A549 (cell line): ENCODE results near the gene CTNND2. TPM values are rescaled to one million over a fixed set of nuclear protein-coding genes. Genes with fewer than 3 reads are reported as not detected.

Experiments
- ATAC-seq, 2 experiments: fragments of 200-7000 bp in 1 of 2; fragments of >200 bp in 1 of 2; cut with Nextera tagmentation in 1 of 2; cut with Tn5 transposase in 1 of 2; 3 replicates each; pipeline versions ENCODE4 v1.8.0 to v1.9.1; 2018 to 2020; ENCODE audit warnings: mild to moderate bottlenecking in 1 of 2, moderate library complexity in 1 of 2
- CTCF ChIA-PET: fragments of 300-600 bp; sonication (Branson Sonifier 250); formaldehyde crosslinking; extraction: SDS; loops from one replicate; lab custom pipeline; 2021; ENCODE audit warnings: antibody characterized with exemption, inconsistent platforms; lab: Yijun Ruan, JAX
- POLR2A ChIA-PET: fragments of 350-600 bp; formaldehyde crosslinking; extraction: SDS; loops from one replicate; lab custom pipeline; 2021; ENCODE audit warnings: antibody characterized with exemption, inconsistent platforms; lab: Yijun Ruan, JAX
- DNase-seq, 2 experiments: peaks; one replicate each; pipeline versions ENCODE4 v3.0.0 to v3.0.0-alpha.2; 2011 to 2016; ENCODE audit warnings: low read depth in 1 of 2, low spot score in 1 of 2
- FAIRE-seq: peaks from 2 replicates; lab custom pipeline; 2011; peaks lifted over from hg19 to GRCh38; lab: Jason Lieb, UNC
- H3K27ac ChIP-seq, 2 experiments: fragments of >200 bp; sonication (Bioruptor Twin); formaldehyde crosslinking; 3 replicates each; pipeline ENCODE4 v1.5.1; 2016 to 2017
- H3K4me1 ChIP-seq: fragments of >200 bp; sonication (Bioruptor Twin); formaldehyde crosslinking; 3 replicates; pipeline ENCODE4 v1.6.1; 2016
- H3K4me2 ChIP-seq: fragments of >200 bp; sonication (Bioruptor Twin); formaldehyde crosslinking; 3 replicates; pipeline ENCODE4 v1.6.1; 2016
- H3K4me3 ChIP-seq: fragments of >200 bp; sonication (Bioruptor Twin); formaldehyde crosslinking; 3 replicates; pipeline ENCODE4 v1.5.1; 2016
- H3K9me3 ChIP-seq: fragments of >200 bp; sonication (Bioruptor Twin); formaldehyde crosslinking; 3 replicates; pipeline ENCODE4 v1.6.1; 2016
- CBX8 ChIP-seq: fragments of 200-600 bp; sonication (generic); IDR thresholded peaks from 2 replicates; pipeline ENCODE4 v1.6.1; 2016
- CEBPB ChIP-seq, 2 experiments: fragments of >200 bp in 1 of 2; sonication (Bioruptor Twin) in 1 of 2; formaldehyde crosslinking in 1 of 2; IDR thresholded peaks; 2 replicates each; pipeline ENCODE4 v1.6.1; 2012 to 2016
- EHF ChIP-seq: fragments of 250-450 bp; sonication (Bioruptor Pico); IDR thresholded peaks from 2 replicates; pipeline ENCODE4 v1.5.0; 2020; ENCODE audit warnings: mild to moderate bottlenecking
- ESRRA ChIP-seq: fragments of 150-350 bp; IDR thresholded peaks from 2 replicates; pipeline ENCODE4 v1.6.1; 2014; ENCODE audit warnings: mild to moderate bottlenecking, low read length, borderline replicate concordance
- FOSL2 ChIP-seq, 2 experiments: fragments of 450-650 bp in 1 of 2; fragments of >200 bp in 1 of 2; sonication (Bioruptor Twin) in 1 of 2; formaldehyde crosslinking; IDR thresholded peaks; 2 replicates each; pipeline versions ENCODE4 v1.5.0 to v1.6.1; 2016 to 2020; ENCODE audit warnings: mild to moderate bottlenecking in 1 of 2, moderate library complexity in 1 of 2
- HEYL ChIP-seq: fragments of 250-450 bp; sonication (Bioruptor Pico); IDR thresholded peaks from 2 replicates; pipeline ENCODE4 v1.8.0; 2021; ENCODE audit warnings: mild to moderate bottlenecking, moderate library complexity
- HOXA7 ChIP-seq: fragments of 250-450 bp; sonication (Bioruptor Pico); IDR thresholded peaks from 2 replicates; pipeline ENCODE4 v1.5.0; 2020; ENCODE audit warnings: mild to moderate bottlenecking, moderate library complexity
- JUN ChIP-seq, 2 experiments: fragments of >200 bp; sonication (Bioruptor Twin); formaldehyde crosslinking; IDR thresholded peaks; 2 replicates in 1 of 2; 3 replicates in 1 of 2; pipeline ENCODE4 v1.6.1; 2016 to 2017
- JUNB ChIP-seq: fragments of >200 bp; sonication (Bioruptor Twin); formaldehyde crosslinking; IDR thresholded peaks from 2 replicates; pipeline ENCODE4 v1.6.1; 2016
- KDM1A ChIP-seq: fragments of 200-600 bp; sonication (generic); IDR thresholded peaks from 2 replicates; pipeline ENCODE4 v1.6.1; 2016; ENCODE audit warnings: low read depth, mild to moderate bottlenecking
- MAZ ChIP-seq: fragments of 150-350 bp; IDR thresholded peaks from 2 replicates; pipeline ENCODE4 v1.6.1; 2014; ENCODE audit warnings: antibody characterized with exemption, low read depth, low read length, borderline replicate concordance
- MYC ChIP-seq: IDR thresholded peaks from 2 replicates; pipeline ENCODE4 v1.6.1; 2012; ENCODE audit warnings: mild to moderate bottlenecking, inconsistent platforms, low read length, improper control_type of control experiment, borderline replicate concordance
- NPAS2 ChIP-seq: fragments of 250-450 bp; sonication (Bioruptor Pico); IDR thresholded peaks from 2 replicates; pipeline ENCODE4 v1.8.0; 2022; ENCODE audit warnings: mild to moderate bottlenecking, moderate library complexity, borderline replicate concordance
- POLR2AphosphoS2 ChIP-seq: conservative IDR thresholded peaks from 2 replicates; pipeline ENCODE4 v1.6.1; 2012; ENCODE audit warnings: low read length, improper control_type of control experiment, inconsistent platforms
- RAD21 ChIP-seq, 2 experiments: fragments of >200 bp in 1 of 2; sonication (Bioruptor Twin) in 1 of 2; formaldehyde crosslinking in 1 of 2; IDR thresholded peaks in 1 of 2; conservative IDR thresholded peaks in 1 of 2; 2 replicates in 1 of 2; 3 replicates in 1 of 2; pipeline ENCODE4 v1.6.1; 2012 to 2018; ENCODE audit warnings: inconsistent platforms in 1 of 2
- RARB ChIP-seq: fragments of 250-450 bp; sonication (Bioruptor Pico); IDR thresholded peaks from 2 replicates; pipeline ENCODE4 v1.8.0; 2021; ENCODE audit warnings: mild to moderate bottlenecking, moderate library complexity
- RNF2 ChIP-seq: fragments of 200-600 bp; sonication (generic); IDR thresholded peaks from 2 replicates; pipeline ENCODE4 v1.6.1; 2016; ENCODE audit warnings: low read depth, mild to moderate bottlenecking, antibody characterized with exemption, moderate library complexity, borderline replicate concordance
- SMC3 ChIP-seq: fragments of >200 bp; sonication (Bioruptor Twin); formaldehyde crosslinking; IDR thresholded peaks from 3 replicates; pipeline ENCODE4 v1.6.1; 2018; ENCODE audit warnings: inconsistent platforms
- ZFP36 ChIP-seq: fragments of 450-650 bp; IDR thresholded peaks from 2 replicates; pipeline ENCODE4 v1.6.1; 2014; ENCODE audit warnings: borderline replicate concordance; ENCODE audit not compliant: partially characterized antibody
- ZNF302 ChIP-seq: fragments of 250-450 bp; sonication (Bioruptor Pico); IDR thresholded peaks from 2 replicates; pipeline ENCODE4 v1.9.0; 2021; ENCODE audit warnings: inconsistent platforms, mild to moderate bottlenecking, moderate library complexity
- ZSCAN20 ChIP-seq: fragments of 250-450 bp; sonication (Bioruptor Pico); IDR thresholded peaks from 2 replicates; pipeline ENCODE4 v1.8.0; 2022; ENCODE audit warnings: mild to moderate bottlenecking, moderate library complexity
- WGBS: methylation state at CpG from one replicate; pipeline ENCODE4 v1.1.6; 2017; ENCODE audit errors: missing lambda C conversion rate; 5-methylcytosine and 5-hydroxymethylcytosine counted together
- polyA plus RNA-seq, 4 experiments: library from polyadenylated mRNA; depleted of rRNA in 3 of 4; stranded (reverse); fragments of >200 nt; fragmentation: RNase III in 1 of 4; extraction: RNeasy Plus Mini Kit Qiagen cat#74134 plus additional on column Dnase treatment in 1 of 4; gene quantifications; 2 replicates in 3 of 4; 3 replicates in 1 of 4; pipeline ENCODE4 v1.2.3, GENCODE V29; 2011 to 2017
- TF ChIP-seq, protein P1 (sequence below): fragments of 250-450 bp; sonication (Bioruptor Pico); IDR thresholded peaks from 2 replicates; pipeline ENCODE4 v1.5.0; 2020; ENCODE audit warnings: low read depth, mild to moderate bottlenecking, moderate library complexity
- TF ChIP-seq, protein P2 (sequence below): fragments of 200-600 bp; sonication (generic); IDR thresholded peaks from 2 replicates; pipeline ENCODE4 v1.6.1; 2016; ENCODE audit warnings: antibody characterized with exemption, mild to moderate bottlenecking, moderate library complexity
- TF ChIP-seq, protein P3 (sequence below): fragments of 250-450 bp; sonication (Bioruptor Pico); IDR thresholded peaks from 2 replicates; pipeline ENCODE4 v1.5.0; 2021; ENCODE audit warnings: mild to moderate bottlenecking, moderate library complexity, borderline replicate concordance
- TF ChIP-seq, protein P4 (sequence below): IDR thresholded peaks from 2 replicates; pipeline ENCODE4 v1.6.1; 2012; ENCODE audit warnings: low read depth, borderline replicate concordance

Gene CTNND2
- polyA plus RNA-seq, 2 of the 4 experiments (the other 2 are of a cell fraction): not detected

DNA sequence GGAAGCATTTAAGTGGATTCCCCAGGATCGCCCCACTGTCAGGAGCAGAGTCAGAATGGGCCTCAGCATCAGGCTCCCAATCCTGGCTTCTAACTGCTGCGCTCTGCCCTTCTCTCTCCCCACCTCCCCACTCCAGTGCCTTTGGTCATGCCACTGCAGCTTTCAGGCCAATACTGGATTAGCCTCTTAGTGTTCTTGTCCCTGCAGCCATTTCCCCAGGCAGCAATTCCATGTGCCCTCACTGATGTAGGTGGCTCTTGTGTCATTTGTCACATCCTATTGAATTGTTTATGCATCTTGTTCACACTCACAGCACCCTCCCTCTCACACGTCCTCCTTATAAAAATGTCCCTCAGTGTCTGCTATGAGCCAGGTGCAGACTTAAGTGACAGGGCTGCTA, 599.0 kb downstream of the CTNND2 start:
- Histone ChIP-seq H3K9me3 (no peaks in the 10 kb centered on the region), H3K27ac (no peak overlapping the region), H3K4me3 (no peak overlapping the region), H3K4me2 (no peak overlapping the region), H3K4me1 (no peaks in the 10 kb centered on the region)
- ChIA-PET CTCF (no interaction called here), POLR2A (no interaction called here)
- TF ChIP-seq POLR2AphosphoS2: no peak
- no peak for TF ChIP-seq SMC3
- TF ChIP-seq ZFP36: no peak
- no peak for TF ChIP-seq CBX8
- TF ChIP-seq MAZ: no peak
- TF ChIP-seq, protein P1, sequence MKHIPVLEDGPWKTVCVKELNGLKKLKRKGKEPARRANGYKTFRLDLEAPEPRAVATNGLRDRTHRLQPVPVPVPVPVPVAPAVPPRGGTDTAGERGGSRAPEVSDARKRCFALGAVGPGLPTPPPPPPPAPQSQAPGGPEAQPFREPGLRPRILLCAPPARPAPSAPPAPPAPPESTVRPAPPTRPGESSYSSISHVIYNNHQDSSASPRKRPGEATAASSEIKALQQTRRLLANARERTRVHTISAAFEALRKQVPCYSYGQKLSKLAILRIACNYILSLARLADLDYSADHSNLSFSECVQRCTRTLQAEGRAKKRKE: no peak
- TF ChIP-seq RAD21 (conservative IDR thresholded peaks at IDR 0.05 in 1 of 2, IDR thresholded peaks at IDR 0.05 in 1 of 2): no peak
- TF ChIP-seq MYC: no peak
- no peak for TF ChIP-seq HEYL (CRISPR knock-in tag)
- no peak for TF ChIP-seq ZNF302 (CRISPR knock-in tag)
- no peak for TF ChIP-seq RNF2
- no peak for DNase-seq
- ATAC-seq: no peak
- FAIRE-seq: no peak
- WGBS: 0% methylated on average over 3 of the region's 3 CpGs

DNA sequence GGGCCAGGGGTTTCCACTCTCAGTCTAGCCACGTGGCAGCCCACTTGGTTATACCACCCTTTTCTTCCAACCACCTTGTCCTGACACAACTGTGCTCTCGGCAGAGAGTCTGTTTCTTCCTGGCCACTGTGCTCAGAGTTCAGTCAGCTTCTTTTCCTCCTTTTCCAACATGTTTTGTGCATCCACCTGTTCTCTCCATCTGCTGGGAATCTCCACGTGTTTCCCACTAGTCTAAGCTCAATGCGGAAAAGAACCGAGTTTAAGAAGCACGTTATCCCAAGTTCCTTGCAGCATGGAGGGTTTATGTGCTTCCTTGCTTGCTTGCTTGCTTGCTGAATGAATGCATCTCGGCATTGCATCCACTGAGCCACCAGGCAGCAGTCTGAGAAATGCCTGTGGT, 599.6 kb downstream of the CTNND2 start:
- H3K4me2 ChIP-seq: no peak overlapping the region
- no peaks in the 10 kb centered on the region for H3K4me1 ChIP-seq
- H3K4me3 ChIP-seq: no peak overlapping the region
- ChIA-PET POLR2A (no interaction called here), CTCF (no interaction called here)
- FAIRE-seq (no peak), DNase-seq (no peak), ATAC-seq (no peak)
- no peaks in the 10 kb centered on the region for H3K9me3 ChIP-seq
- H3K27ac ChIP-seq: no peak overlapping the region
- 12% methylated on average over 7 of the region's 7 CpGs for WGBS
- no peak for TF ChIP-seq CEBPB (IDR thresholded peaks at IDR 0.05)
- TF ChIP-seq, protein P2, sequence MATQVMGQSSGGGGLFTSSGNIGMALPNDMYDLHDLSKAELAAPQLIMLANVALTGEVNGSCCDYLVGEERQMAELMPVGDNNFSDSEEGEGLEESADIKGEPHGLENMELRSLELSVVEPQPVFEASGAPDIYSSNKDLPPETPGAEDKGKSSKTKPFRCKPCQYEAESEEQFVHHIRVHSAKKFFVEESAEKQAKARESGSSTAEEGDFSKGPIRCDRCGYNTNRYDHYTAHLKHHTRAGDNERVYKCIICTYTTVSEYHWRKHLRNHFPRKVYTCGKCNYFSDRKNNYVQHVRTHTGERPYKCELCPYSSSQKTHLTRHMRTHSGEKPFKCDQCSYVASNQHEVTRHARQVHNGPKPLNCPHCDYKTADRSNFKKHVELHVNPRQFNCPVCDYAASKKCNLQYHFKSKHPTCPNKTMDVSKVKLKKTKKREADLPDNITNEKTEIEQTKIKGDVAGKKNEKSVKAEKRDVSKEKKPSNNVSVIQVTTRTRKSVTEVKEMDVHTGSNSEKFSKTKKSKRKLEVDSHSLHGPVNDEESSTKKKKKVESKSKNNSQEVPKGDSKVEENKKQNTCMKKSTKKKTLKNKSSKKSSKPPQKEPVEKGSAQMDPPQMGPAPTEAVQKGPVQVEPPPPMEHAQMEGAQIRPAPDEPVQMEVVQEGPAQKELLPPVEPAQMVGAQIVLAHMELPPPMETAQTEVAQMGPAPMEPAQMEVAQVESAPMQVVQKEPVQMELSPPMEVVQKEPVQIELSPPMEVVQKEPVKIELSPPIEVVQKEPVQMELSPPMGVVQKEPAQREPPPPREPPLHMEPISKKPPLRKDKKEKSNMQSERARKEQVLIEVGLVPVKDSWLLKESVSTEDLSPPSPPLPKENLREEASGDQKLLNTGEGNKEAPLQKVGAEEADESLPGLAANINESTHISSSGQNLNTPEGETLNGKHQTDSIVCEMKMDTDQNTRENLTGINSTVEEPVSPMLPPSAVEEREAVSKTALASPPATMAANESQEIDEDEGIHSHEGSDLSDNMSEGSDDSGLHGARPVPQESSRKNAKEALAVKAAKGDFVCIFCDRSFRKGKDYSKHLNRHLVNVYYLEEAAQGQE: no peak
- no peak for TF ChIP-seq EHF (CRISPR knock-in tag)
- no peak for TF ChIP-seq RARB (CRISPR knock-in tag)
- TF ChIP-seq JUN (IDR thresholded peaks at IDR 0.05): no peak
- no peak for TF ChIP-seq KDM1A
- no peak for TF ChIP-seq FOSL2 (IDR thresholded peaks at IDR 0.05)
- no peak for TF ChIP-seq FOSL2 (CRISPR knock-in tag; IDR thresholded peaks at IDR 0.05)
- no peak for TF ChIP-seq ESRRA
- TF ChIP-seq HOXA7: no peak
- TF ChIP-seq, protein P3, sequence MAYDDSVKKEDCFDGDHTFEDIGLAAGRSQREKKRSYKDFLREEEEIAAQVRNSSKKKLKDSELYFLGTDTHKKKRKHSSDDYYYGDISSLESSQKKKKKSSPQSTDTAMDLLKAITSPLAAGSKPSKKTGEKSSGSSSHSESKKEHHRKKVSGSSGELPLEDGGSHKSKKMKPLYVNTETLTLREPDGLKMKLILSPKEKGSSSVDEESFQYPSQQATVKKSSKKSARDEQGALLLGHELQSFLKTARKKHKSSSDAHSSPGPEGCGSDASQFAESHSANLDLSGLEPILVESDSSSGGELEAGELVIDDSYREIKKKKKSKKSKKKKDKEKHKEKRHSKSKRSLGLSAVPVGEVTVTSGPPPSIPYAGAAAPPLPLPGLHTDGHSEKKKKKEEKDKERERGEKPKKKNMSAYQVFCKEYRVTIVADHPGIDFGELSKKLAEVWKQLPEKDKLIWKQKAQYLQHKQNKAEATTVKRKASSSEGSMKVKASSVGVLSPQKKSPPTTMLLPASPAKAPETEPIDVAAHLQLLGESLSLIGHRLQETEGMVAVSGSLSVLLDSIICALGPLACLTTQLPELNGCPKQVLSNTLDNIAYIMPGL (CRISPR knock-in tag): no peak
- TF ChIP-seq NPAS2: no peak
- no peak for TF ChIP-seq SMC3
- no peak for TF ChIP-seq ZSCAN20 (CRISPR knock-in tag)
- no peak for TF ChIP-seq JUNB
- TF ChIP-seq, protein P4, sequence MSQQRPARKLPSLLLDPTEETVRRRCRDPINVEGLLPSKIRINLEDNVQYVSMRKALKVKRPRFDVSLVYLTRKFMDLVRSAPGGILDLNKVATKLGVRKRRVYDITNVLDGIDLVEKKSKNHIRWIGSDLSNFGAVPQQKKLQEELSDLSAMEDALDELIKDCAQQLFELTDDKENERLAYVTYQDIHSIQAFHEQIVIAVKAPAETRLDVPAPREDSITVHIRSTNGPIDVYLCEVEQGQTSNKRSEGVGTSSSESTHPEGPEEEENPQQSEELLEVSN: no peak
